C4-2B (cell line): Measurements from ENCODE around the gene TANGO6.
"Not testable (repeated sequence)": the region's sequence is repeated elsewhere in the genome, so short reads cannot be mapped to it uniquely, and the experiment has no call there.

Experiments
- H3K27ac ChIP-seq: fragments of 450-650 bp; 2 replicates; pipeline ENCODE4 v1.5.1; 2017
- CTCF ChIP-seq: fragments of 450-650 bp; conservative IDR thresholded peaks from 2 replicates; pipeline ENCODE4 v1.5.1; 2017; ENCODE audit warnings: mild to moderate bottlenecking
- ZFX ChIP-seq: fragments of 450-650 bp; IDR thresholded peaks from 2 replicates; pipeline ENCODE4 v1.6.1; 2017

TANGO6 gene

GRCh38 chr16:69124406-69124805 is 281.1 kb downstream of the TANGO6 start:
- TF ChIP-seq CTCF, result 0 out of 2 replicates have a peak, but pooled peaks have one; percentile 26
- H3K27ac ChIP-seq, result not testable (repeated sequence)

GRCh38 chr16:69124961-69125360 is 281.6 kb downstream of the TANGO6 start:
- H3K27ac ChIP-seq, result not testable (repeated sequence)

GRCh38 chr16:69126221-69126620 is 282.9 kb downstream of the TANGO6 start:
- TF ChIP-seq CTCF, result no peak
- no peak for TF ChIP-seq ZFX
- no peak overlapping the region for H3K27ac ChIP-seq

- H3K27ac ChIP-seq, result not testable (repeated sequence)
These were observed 283.5 kb downstream of the TANGO6 start for GRCh38 chr16:69126801-69127200.

DNA sequence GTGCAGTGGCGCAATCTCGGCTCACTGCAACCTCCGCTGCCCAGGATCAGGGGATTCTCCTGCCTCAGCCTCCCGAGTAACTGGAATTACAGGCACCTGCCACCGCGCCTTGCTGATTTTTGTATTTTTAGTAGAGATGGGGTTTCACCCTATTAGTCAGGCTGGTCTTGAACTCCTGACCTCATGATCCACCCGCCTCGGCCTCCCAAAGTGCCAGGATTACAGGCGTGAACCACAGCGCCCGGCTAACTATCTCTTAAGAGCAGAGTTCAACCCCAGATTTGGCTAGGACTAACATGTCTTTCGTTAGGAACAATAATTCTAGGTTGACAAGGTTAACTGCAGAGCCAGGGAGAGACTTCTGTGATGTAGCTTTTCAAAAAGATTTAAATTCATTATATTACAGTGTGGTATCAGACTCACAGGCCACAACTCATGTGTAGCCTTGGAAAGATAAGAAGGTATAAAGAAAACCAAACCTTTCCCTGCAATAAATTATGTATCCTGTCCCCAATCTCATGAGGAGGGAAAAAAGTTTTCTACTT is 284.7 kb downstream of the TANGO6 start:
- TF ChIP-seq ZFX, result no peak
- TF ChIP-seq CTCF, result no peak
- H3K27ac ChIP-seq, result no peak overlapping the region

- TF ChIP-seq ZFX, result no peak
- no peak for TF ChIP-seq CTCF
- no peak overlapping the region for H3K27ac ChIP-seq
These were observed 287.1 kb downstream of the TANGO6 start for GRCh38 chr16:69130461-69130860.

- H3K27ac ChIP-seq, result peak overlapping the region; percentile 96
- TF ChIP-seq ZFX (no peak), CTCF (no peak)
These were observed 288.0 kb downstream of the TANGO6 start for GRCh38 chr16:69131167-69131838.

DNA sequence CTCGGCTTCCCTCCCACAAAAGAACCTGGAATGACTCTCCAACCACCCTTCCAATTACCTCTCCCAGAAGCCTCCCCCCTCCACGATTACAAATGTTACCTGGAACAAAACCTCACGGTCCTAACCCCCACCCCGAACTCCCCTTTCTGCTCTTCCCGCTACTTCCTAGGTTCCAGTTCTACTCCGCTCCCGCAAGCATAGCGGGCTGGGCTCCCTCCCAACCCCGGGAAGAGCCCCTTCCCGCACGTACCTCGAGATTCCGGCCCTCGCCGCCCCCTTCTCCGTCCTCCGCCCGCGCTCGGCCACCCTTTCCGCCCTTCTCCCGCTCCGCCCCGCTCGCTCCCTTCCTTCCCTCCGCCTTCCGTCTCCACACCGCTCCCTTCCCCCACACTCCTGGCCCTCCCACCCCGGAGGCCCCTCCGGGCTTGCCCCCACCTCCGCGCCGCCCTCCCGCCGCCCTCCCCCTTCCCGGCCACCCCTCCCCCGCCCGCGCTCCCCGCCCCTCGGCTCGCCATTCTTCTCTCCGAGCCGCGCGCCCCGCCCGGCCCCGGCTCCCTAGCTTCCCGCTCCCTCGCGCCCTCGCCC is 288.6 kb downstream of the TANGO6 start:
- peak overlapping the region; percentile 96 for H3K27ac ChIP-seq
- TF ChIP-seq ZFX (no peak), CTCF (no peak)
